ENCODE results near the gene TTC31.

The TTC31 gene

GRCh38 chr2:74488643-74489481, 6.0 kb downstream of the TTC31 start:
- DNase-seq (ENCODE audit: low spot score), result no peak

- no peak for DNase-seq (ENCODE audit: low spot score)
These were observed 7.0 kb downstream of the TTC31 start for GRCh38 chr2:74489906-74490305.

DNA sequence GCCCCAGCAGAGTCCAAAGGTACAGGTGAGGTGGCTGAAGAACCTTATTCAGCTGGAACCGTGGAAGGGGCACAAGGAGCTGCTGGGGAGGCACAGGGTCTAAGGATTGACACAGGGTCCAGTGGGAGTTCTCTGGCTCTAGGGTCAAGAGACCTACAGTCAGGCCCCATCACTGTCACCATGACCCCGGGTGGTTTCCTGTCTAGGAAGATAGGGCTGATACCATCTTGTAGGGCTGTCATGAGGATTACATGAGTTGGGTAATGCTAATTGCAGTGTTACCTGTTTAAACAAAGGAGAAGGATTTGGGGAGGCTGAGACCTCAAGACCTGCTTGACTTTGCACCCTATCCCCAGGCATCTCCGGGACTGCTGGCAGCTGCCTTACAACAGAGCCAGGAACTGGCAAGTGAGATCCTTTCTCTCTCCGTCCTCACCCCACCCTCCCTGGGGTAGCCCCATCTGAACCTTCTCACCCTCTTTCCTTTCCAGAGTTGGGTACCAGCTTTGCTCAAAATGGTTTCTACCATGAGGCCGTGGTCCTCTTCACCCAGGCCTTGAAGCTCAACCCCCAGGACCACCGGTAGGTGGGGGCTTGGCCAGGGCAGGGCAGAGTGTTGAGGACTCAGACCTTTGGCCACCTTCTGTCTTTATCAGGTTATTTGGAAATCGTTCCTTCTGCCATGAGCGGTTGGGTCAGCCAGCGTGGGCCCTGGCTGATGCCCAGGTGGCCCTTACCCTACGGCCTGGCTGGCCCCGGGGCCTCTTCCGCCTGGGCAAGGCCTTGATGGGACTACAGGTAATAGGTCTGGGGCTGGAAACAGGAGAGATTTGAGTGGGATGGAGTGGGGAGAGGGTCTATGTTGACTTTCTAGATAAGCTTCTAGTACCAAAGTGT, 9.0 kb downstream of the TTC31 start:
- DNase-seq (ENCODE audit: low spot score), result no peak

- no peak for DNase-seq (ENCODE audit: low spot score)
These were observed 10.7 kb downstream of the TTC31 start for GRCh38 chr2:74493546-74493945.

- no peak for DNase-seq (ENCODE audit: low spot score)
These were observed 12.6 kb downstream of the TTC31 start for GRCh38 chr2:74495440-74495839.

DNA sequence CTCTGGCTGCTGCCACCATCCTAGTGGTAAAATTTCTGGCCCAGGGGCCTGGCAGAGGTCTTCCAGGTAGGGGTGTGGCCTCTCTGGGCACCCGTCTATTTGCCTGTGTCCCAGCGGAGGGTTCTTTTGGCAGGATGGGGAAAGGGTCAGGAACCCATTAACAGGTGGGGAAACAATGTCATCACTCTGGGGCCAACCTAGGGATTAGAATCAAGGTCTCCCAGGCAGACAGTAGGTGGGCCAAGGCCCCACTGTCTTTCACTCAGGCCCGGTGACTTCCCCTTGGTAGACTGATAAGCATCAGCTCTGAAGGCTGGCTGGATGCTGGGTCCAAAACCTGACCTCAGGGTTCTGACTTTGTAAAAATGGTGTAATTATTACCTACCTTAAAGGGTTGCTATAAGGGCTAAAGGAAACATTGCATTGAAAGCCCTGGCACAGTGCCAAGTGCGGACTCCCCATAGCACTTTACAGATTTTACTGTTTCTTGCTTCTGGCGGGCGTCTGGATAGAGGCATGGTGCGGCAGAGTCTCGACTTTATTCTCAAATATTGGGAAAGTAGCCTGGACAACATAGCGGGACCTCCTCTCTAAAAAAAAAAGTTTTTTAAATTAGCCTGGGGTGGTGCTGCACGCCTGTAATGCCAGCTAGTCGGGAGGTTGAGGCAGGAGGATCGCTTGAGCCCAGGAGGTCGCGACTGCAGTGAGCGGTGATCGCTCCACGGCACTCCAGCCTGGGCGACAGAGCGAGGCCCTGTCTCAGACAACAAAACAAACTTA, 14.3 kb downstream of the TTC31 start:
- no peak for DNase-seq (ENCODE audit: low spot score)

GRCh38 chr2:74497777-74498499, 15.1 kb downstream of the TTC31 start:
- peak; percentile 30 for DNase-seq (ENCODE audit: low spot score)

- DNase-seq (ENCODE audit: low spot score), result peak; percentile 31
These were observed 15.8 kb downstream of the TTC31 start for GRCh38 chr2:74498500-74499266.

DNA sequence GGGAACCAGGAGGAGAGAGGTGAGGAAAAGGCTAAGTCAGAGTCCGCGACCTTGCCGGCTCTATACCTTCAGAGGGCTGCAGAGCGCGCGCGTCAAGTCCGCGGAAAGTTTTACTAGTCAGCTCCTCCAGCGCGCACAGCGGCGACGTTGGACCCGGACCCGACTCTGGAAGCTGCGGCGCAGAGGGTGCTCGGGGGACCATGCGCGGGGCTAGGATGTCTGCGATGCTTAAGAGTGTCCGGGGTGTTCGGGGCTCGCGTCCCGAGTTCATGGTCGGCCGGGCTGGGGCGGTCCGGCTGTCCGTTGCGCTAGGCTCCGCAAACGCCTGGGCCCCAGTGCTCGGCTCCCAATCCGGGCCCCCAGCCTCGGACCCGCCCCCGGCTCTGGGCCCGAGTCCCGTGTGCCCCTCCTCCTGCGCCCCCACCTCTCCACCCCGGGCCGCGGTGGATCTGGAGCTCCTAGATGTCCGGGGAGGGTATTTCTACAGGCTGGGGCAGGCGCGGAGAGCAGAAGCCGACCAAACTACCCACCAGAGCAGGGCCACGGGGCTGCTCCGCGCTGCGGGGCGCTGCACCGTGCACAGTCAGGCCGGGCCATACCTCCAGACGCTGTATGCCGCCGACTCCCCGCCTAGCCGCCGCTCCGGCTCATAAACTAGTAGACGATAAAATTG, 16.5 kb downstream of the TTC31 start, which contains the start of gene LBX2:
Gene LBX2, minus strand, starts transcription at position 337 of the 673 bp plus-strand sequence. Its CDS starts 66 bp downstream, at position 271.
- peak; percentile 31 for DNase-seq (ENCODE audit: low spot score)

GRCh38 chr2:74499940-74500577, 17.2 kb downstream of the TTC31 start:
- DNase-seq (ENCODE audit: low spot score), result no peak

GRCh38 chr2:74500578-74500946, 17.7 kb downstream of the TTC31 start:
- DNase-seq (ENCODE audit: low spot score), result no peak

GRCh38 chr2:74501335-74502071, 18.6 kb downstream of the TTC31 start:
- no peak for DNase-seq (ENCODE audit: low spot score)

DNA sequence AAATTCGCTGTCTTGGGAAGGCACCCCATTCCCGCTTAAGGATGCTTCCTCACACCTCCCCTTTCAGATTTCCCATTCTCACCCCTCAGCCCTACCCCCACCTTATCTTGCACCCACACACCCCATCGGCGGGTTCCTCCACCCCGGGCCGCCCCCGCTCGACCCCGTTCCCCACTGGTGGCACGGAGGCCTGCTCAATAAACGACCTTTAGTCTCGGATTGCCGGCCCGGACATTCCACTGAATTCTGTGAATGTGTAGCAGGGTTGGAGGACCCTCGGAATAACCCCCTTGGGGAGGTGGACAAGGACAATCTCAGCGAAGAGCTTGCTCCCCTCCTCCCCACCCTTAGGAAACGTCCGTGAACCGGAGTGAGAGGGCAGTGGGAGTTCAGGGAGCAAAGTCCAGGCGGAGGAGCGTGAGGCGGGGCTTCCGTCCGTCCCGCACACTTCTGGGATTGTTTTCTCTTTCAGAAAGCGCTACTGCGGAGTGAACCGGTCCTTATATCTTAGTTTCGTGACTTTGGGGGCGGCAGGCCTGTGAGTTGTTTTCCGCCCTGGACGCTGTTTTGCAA, 19.4 kb downstream of the TTC31 start:
- DNase-seq (ENCODE audit: low spot score), result peak; percentile 27

- peak; percentile 91 for DNase-seq (ENCODE audit: low spot score)
These were observed 20.0 kb downstream of the TTC31 start for GRCh38 chr2:74502720-74503505.

- no peak for DNase-seq (ENCODE audit: low spot score)
These were observed 20.9 kb downstream of the TTC31 start for GRCh38 chr2:74503506-74504475.

GRCh38 chr2:74504591-74504990, 21.7 kb downstream of the TTC31 start:
- no peak for DNase-seq (ENCODE audit: low spot score)
